Lower lobe of right lung (tissue), 2 donors: Measurements from ENCODE around the gene NTM. TPM values are rescaled to one million over a fixed set of nuclear protein-coding genes. Genes with fewer than 3 reads are reported as not detected.

Experiments
- ATAC-seq, 2 donors: fragments of 200-7000 bp; cut with Tn5 transposase; one replicate each; pipeline ENCODE4 v1.9.1; 2020 to 2022; ENCODE audit warnings: mild to moderate bottlenecking in 2 of 2, moderate library complexity in 2 of 2
- DNase-seq: peaks from one replicate; pipeline ENCODE4 v3.0.0-alpha.2; 2020
- H3K27ac ChIP-seq: fragments of 200-600 bp; one replicate; pipeline ENCODE4 v1.8.0; 2022
- H3K27me3 ChIP-seq: fragments of 200-600 bp; one replicate; pipeline ENCODE4 v1.8.0; 2022; ENCODE audit warnings: low read depth
- H3K36me3 ChIP-seq: fragments of 200-600 bp; one replicate; pipeline ENCODE4 v1.8.0; 2022; ENCODE audit warnings: mild to moderate bottlenecking
- H3K4me1 ChIP-seq: fragments of 200-600 bp; one replicate; pipeline ENCODE4 v1.8.0; 2022
- H3K4me3 ChIP-seq: fragments of 200-600 bp; one replicate; pipeline ENCODE4 v1.8.0; 2022; ENCODE audit warnings: mild to moderate bottlenecking
- H3K9me3 ChIP-seq: fragments of 200-600 bp; one replicate; pipeline ENCODE4 v1.8.0; 2022
- intact Hi-C: fragments of 100-400 bp; cut with DNase I; formaldehyde crosslinking; loops from one replicate; pipeline ENCODE4 v1.11.0; 2022
- total RNA-seq: library from RNA; stranded (reverse); fragmentation: NEBNext Ultra II Directional; extraction: Animal tissue kit (Norgen Biotek cat#: 25700); gene quantifications from one replicate; pipeline ENCODE4 v1.2.1, GENCODE V29; 2021
- TF ChIP-seq, protein P1 (sequence below): fragments of 200-600 bp; IDR thresholded peaks from one replicate; pipeline ENCODE4 v1.8.0; 2022; ENCODE audit warnings: antibody characterized with exemption, mild to moderate bottlenecking
- donor health status: DM: no; HTN: yes; CAD: no; lungs with severe emphysema.

NTM gene
- total RNA-seq, 1 donor from 2014 or later: 2.3 TPM

DNA sequence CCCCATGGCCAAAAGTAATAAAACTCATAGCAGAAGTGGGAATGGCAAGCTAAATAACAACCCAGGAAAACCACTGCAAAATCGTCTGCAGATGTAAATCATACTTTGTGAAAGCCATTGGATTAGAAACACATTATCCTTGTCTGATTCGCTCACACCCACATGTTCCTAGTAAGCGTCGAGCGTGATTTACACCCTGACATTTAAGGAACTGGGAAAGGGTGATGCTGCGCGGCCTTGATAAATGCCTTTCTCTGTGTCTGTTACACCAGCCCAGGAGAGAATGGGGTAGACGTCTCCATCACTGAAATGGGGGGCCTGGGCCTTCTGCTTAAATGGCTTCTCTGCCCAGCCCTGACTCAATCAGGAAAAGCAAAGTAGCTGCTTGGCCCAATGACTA, 162.7 kb downstream of the NTM start:
- H3K36me3 ChIP-seq: no peaks in the 10 kb centered on the region
- H3K9me3 ChIP-seq: no peaks in the 10 kb centered on the region
- ATAC-seq: no peak
- DNase-seq: no peak
- no peak overlapping the region for H3K4me3 ChIP-seq
- intact Hi-C loops: no loop called here
- H3K4me1 ChIP-seq: no peaks in the 10 kb centered on the region
- H3K27me3 ChIP-seq: no peaks in the 10 kb centered on the region
- TF ChIP-seq, protein P1, sequence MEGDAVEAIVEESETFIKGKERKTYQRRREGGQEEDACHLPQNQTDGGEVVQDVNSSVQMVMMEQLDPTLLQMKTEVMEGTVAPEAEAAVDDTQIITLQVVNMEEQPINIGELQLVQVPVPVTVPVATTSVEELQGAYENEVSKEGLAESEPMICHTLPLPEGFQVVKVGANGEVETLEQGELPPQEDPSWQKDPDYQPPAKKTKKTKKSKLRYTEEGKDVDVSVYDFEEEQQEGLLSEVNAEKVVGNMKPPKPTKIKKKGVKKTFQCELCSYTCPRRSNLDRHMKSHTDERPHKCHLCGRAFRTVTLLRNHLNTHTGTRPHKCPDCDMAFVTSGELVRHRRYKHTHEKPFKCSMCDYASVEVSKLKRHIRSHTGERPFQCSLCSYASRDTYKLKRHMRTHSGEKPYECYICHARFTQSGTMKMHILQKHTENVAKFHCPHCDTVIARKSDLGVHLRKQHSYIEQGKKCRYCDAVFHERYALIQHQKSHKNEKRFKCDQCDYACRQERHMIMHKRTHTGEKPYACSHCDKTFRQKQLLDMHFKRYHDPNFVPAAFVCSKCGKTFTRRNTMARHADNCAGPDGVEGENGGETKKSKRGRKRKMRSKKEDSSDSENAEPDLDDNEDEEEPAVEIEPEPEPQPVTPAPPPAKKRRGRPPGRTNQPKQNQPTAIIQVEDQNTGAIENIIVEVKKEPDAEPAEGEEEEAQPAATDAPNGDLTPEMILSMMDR: no peak
- no peak overlapping the region for H3K27ac ChIP-seq

- no peak overlapping the region for H3K27ac ChIP-seq
- no peaks in the 10 kb centered on the region for H3K27me3 ChIP-seq
- ATAC-seq (no peak), DNase-seq (no peak)
- no peaks in the 10 kb centered on the region for H3K9me3 ChIP-seq
- H3K36me3 ChIP-seq: no peaks in the 10 kb centered on the region
- H3K4me1 ChIP-seq: no peaks in the 10 kb centered on the region
- intact Hi-C loops: no loop called here
- H3K4me3 ChIP-seq: no peak overlapping the region
- TF ChIP-seq, protein P1: no peak
Observed at GRCh38 chr11:131533998-131534397, 163.6 kb downstream of the NTM start.

- H3K4me3 ChIP-seq: no peak overlapping the region
- no peak for DNase-seq
- H3K4me1 ChIP-seq: no peaks in the 10 kb centered on the region
- ATAC-seq: no peak
- no peak overlapping the region for H3K27ac ChIP-seq
- H3K9me3 ChIP-seq: no peaks in the 10 kb centered on the region
- intact Hi-C loops: no loop called here
- TF ChIP-seq, protein P1: no peak
- H3K36me3 ChIP-seq: no peaks in the 10 kb centered on the region
- H3K27me3 ChIP-seq: no peaks in the 10 kb centered on the region
Observed at GRCh38 chr11:131534611-131535010, 164.2 kb downstream of the NTM start.

DNA sequence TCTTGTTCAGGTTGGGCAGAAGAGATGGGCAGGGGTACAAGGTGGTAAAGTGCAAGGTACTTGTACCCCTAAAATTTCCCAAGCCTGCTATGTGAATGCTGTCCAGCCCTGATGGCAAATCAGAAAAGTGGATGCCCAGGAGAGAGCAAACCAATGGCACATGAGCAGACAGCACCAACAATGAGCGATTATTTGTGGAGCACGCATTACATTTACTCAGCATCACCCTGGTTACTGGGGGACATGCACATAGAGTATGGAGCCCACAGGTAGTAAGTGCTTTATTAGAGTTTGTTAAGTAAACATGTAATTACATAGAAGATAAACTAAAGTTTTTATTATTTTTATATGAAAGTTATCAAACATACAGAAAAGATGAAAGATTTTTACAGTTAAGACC, 165.7 kb downstream of the NTM start:
- H3K36me3 ChIP-seq: no peaks in the 10 kb centered on the region
- TF ChIP-seq, protein P1: no peak
- DNase-seq: no peak
- no peak overlapping the region for H3K4me3 ChIP-seq
- intact Hi-C loops: no loop called here
- H3K4me1 ChIP-seq: no peaks in the 10 kb centered on the region
- no peaks in the 10 kb centered on the region for H3K9me3 ChIP-seq
- no peak overlapping the region for H3K27ac ChIP-seq
- H3K27me3 ChIP-seq: no peaks in the 10 kb centered on the region
- ATAC-seq: no peak

- TF ChIP-seq, protein P1: no peak
- Histone ChIP-seq H3K4me1 (no peaks in the 10 kb centered on the region), H3K27ac (no peak overlapping the region), H3K4me3 (no peak overlapping the region), H3K27me3 (no peaks in the 10 kb centered on the region), H3K36me3 (no peaks in the 10 kb centered on the region), H3K9me3 (no peaks in the 10 kb centered on the region)
- intact Hi-C loops: no loop called here
- ATAC-seq (no peak), DNase-seq (no peak)
Observed at GRCh38 chr11:131537196-131537595, 166.8 kb downstream of the NTM start.

- Histone ChIP-seq H3K27ac (no peak overlapping the region), H3K36me3 (no peaks in the 10 kb centered on the region), H3K4me1 (no peaks in the 10 kb centered on the region), H3K27me3 (peaks cover 2% of the 10 kb centered on the region), H3K4me3 (no peak overlapping the region), H3K9me3 (no peaks in the 10 kb centered on the region)
- TF ChIP-seq, protein P1: no peak
- ATAC-seq (no peak), DNase-seq (no peak)
- intact Hi-C loops: no loop called here
Observed at GRCh38 chr11:131537748-131538147, 167.3 kb downstream of the NTM start.
